ENCODE measurements around the gene RANBP3L.
"Not testable (repeated sequence)": the region's sequence is repeated elsewhere in the genome, so short reads cannot be mapped to it uniquely, and the experiment has no call there.

The RANBP3L gene

GRCh38 chr5:36301858-36302603 is at the start of gene RANBP3L:
Gene RANBP3L (minus strand): TSS chr5:36301902. CDS start chr5:36301416, 486 bp downstream.
- peak in 5 of 56 donors; percentile 3 to 9 (median 6) for DNase-seq

- no peak for DNase-seq
These were observed 45.4 kb upstream of the RANBP3L start for GRCh38 chr5:36346896-36347690.

DNA sequence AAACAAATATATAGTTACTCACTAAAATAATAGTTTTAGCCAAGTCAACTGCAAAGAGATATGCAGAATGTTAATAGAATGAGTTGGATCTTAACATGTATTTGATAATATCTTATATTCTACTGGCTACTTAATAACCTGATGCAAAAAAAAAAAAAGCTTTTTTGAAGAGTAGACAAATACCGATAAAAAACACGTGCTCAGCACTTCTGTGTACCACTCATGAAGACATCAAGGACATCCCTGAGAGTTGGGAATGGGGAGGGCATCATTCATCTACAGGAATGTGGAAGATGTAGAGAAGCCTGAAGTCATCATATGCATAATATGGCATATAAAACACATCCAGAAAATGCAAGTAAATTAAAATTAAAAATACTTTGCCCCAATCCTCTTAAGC is 43.2 kb upstream of the RANBP3L start:
- no peak for DNase-seq

GRCh38 chr5:36341720-36342119 is 40.0 kb upstream of the RANBP3L start:
- not testable (repeated sequence) for DNase-seq

DNA sequence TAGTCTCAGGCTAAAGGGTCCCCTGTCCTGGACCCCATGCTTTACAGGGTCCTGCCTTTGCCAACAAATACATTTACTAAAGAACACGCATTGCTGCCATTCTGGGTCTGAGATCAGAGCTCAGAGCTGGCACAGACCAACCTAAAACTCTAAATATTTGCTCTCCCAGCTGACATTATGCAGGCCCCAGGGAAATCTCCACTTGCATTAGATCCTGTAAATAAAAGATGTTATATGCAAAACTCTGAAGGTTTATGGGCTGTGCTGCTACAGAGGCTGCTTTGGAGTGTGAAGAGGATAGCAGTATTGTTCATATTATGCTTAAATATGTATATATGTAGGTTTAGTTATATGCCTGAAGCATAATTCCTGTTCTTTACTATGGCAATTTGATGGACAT is 35.9 kb upstream of the RANBP3L start:
- DNase-seq, result no peak

- no peak for DNase-seq
These were observed 32.6 kb upstream of the RANBP3L start for GRCh38 chr5:36334315-36334714.

GRCh38 chr5:36332720-36333119 is 31.0 kb upstream of the RANBP3L start:
- DNase-seq, result not testable (repeated sequence)

DNA sequence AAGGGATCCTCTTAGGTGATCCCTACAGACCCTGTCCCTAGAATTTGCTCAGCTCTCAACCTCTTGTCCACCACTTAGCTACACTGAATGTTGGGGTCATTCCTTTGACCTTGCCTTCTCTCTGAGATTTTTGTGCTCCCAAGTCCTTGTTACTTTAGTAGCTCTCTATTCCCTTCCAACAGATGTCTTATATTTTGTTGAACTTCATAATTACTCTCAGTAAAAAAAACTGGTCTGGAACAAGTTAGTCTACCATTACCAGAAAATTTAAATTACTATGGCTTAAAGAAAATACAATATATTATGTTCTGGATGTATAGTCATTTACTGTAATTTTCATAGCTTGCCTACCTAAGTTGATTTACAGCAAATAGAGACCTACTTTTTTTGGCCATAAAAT is 23.5 kb upstream of the RANBP3L start:
- no peak for DNase-seq

DNA sequence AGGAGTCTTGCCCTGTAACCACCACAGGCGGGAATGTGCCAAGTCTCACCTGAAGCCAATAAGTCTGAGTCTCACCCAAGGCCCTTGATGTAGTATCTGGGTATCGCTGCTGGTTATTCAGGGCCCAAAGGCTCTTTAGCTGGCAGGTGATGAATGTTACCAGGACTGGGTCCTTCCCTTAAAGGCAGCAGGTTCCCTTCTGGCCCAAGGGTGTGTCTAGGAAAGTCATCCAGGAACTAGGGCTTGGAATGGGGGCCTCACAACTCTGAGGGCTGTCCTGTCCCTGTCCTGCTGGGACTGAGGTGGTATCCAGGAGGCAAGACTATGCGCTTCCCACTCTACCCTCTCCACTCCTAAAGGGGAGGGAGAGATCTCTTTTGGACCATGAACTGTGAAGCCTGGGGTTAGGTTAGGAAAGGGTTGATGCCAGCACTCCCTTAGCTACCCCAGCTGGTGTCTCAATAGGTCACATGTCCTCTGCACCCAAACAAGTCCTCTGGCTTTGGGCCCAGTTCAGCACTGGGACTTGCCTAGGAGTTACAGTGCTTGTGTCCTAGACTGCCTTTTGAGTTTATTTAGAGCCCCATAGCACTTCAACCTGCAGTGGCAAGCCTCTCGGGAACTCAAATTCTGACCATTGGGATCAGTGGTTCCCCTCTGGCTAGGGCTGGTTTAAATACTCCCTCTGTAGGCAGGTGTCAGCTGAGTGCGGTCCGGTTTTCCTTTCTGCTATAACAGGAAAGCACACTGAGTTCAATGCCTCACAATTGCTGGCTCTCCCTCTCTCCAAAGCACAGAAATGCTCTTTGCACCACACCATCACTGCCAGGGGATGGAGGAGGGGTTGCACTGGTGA is 22.5 kb upstream of the RANBP3L start:
- DNase-seq, result peak in 2 of 56 donors; percentile 1 to 4

DNA sequence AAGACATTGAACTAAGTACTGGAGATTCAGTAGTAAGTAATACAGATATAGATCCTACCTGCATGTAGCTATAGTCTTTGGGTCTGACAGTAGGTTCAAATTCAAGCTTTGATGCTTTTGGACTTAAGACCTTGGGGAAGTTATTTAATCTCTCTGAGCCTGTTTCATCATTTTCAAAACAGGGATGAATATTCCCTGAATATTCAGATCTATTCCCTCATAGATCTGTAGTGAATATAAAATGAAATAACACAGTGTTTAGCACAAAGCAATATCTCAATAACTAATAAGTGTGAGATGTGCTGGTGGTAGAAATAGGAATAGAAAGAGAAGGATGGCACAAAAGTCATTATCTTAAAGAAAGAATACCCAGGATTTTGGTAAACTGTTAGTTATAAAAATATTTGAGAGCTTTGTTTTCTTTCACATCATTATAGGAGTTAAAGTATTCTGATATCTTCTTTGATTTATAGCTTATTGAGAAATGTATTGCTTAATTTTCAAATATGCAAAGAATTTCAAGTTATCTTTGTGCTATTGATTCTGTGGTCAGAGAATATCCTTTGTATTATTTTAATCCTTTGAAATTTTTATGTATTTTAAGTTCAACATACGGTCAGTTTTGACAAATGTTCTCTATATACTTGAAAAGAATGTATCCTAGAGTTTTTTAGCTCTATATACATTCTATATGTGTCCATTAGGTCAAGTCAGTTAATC is 11.4 kb upstream of the RANBP3L start:
- no peak for DNase-seq

GRCh38 chr5:36311956-36312355 is 10.3 kb upstream of the RANBP3L start:
- no peak for DNase-seq

DNA sequence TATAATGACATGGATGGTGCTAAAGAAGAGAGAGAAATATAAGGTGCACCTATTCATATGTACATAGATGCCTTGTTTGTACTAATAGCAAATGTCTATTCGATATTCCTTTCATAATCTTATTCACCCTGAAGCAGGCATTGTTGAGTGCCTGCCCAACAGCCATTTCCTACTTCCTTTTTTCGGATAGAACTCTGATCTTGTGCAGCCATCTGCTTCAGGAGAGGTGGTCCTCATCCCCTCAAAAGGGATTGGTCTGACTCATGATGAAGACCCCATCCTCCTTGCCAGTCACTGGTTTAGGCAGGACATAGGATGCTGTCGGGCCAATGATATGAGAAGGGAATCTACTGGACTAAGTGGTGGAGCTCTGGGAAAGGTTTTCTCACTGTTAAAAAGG is 8.4 kb upstream of the RANBP3L start:
- no peak for DNase-seq

DNA sequence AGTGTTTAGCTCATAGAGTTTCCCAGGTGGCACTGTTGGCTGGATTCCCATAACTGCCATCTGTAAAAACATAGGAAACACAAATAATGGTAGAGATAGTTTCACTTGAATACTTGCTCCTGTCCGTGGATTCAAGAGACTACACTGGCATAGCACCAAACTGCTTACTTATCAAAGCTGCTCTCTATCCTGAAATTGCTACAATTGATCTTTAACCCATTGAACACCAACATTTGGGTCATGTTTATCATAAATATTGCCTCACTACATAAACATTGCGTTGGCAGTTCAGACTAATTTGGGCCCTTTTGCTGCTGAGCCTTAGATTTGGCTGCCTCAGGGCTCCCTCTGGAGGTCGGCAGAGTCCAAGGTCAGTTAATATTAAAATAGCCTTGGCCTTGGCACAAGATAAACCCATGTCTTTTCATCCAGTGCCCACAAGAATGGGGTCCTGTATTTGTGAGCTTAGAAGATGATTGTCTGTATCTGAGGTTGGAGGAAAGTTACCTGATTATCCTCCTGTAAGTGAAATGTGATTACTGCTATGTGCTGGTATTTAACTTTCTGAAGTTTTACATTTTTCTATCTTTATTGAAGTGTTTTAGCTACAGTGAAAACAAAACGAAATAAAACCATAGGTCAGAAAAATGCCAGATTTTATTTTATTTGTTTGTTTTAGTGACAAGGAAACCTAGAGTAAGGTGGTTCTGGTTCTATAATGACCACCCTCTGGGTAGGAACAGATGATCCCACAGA is 4.0 kb upstream of the RANBP3L start:
- DNase-seq, result peak in 32 of 56 donors; percentile 2 to 70 (median 18)

DNA sequence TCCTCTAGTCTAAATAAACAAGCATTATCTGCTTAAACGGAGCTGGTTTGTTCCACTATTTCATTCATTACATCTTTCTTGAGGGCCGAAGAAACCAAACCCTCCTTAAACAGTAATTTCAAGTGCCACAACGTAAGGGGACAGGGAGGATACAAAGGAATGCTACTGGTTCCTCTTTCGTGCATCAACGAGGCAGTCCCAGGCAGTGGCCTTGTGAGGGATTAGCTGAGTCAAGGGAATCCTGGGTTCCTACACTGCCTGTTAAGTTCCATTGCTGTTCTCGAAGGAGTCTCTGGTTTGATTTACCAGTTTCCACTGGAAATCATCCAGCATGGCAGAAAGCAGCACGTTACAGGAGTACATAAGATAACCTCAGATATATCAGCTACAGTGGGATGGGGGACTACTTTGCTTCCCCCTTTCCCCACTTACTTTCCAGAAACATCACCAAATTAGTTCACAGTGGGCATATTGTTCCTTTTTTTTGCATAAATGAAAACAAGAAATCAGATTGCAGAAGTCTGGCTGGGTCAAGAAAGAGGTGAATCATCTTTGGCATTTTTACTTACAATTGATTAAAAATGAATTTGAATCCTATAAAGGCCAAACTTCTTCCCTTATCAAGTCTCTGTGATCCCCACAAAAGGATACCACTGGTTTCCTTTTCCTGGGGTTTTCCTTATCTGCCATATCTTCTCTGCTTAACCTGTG is 2.5 kb upstream of the RANBP3L start:
- DNase-seq, result no peak

GRCh38 chr5:36300927-36301540 is 668 bp downstream of the RANBP3L start:
- DNase-seq, result no peak

DNA sequence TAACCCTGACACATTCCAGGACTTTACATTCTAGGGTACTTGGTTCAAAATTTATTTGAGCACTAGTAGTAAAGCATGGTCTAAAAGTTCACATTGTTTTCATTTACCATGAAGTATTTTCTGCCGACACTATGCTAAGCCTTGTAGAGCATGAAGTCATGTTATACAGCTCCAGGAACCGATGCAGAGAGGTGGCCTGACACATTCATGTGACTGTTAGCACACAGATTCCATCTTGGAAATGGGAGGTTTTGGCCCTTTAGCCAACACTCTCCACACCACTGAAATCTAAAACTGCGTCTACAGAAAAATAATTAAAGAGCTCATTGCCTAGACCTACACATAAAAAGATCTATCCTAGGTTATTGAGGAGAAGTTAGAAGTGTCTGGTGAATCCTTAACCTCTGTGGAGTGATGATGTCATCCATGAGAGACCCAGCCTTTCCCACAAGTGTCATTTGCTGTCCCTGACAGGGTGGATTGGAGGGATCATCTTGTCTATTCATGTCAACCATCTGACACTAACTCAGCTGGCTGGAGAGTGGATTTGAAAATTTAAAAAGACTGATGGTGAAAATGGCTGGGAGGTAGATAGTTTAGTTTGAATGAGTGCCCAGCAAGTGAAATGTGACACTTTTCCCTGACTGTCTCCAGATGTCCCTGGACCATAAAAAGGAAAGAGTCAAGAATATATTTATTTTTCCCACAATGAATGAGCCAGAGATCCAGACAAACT is 1.3 kb downstream of the RANBP3L start:
- DNase-seq, result no peak

DNA sequence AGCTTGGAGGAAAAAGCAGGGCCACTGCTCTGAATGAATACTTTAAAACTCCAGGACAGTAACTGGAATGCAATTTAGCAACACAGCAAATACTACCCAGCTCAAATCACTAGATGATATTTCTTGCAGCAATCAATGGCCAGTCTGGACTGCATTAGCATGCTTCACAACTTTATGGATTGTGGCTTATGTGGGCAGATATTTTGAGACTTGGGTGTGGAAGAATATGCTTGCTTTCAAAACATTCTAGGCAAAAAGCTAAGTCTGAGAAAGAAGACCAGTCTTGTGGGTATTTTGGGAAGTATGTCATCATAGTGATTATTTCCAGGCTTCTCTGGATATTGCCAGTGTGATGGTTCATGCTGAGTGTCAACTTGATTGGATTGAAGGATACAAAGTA is 3.1 kb downstream of the RANBP3L start:
- DNase-seq, result no peak

DNA sequence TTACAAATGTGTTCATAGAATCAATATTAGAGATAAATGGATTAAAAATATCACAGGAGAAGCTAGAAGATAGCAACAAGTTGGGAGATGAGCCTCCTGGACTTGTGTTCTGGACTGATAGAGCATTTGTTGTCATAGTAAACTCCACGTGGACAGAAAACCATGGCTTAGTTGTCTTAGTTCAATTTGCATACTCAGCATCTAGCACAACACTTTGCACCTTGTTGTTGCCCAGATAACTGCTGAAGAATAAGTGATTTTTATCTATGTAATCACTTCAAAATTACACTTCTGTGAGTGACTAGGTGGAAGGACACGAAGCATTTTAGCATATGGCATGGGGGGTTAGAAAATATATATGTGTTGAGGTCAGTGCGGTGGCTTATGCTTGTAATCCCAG is 4.0 kb downstream of the RANBP3L start:
- no peak for DNase-seq
